ENCODE data around the gene ATIC.
"Not testable (repeated sequence)": the region's sequence is repeated elsewhere in the genome, so short reads cannot be mapped to it uniquely, and the experiment has no call there.

- not testable (repeated sequence) for TF ChIP-seq CTCF (IDR thresholded peaks at IDR 0.05); ZFX (IDR thresholded peaks at IDR 0.05; ENCODE audit: borderline replicate concordance)
Measured at GRCh38 chr2:215311259-215311624, 617 bp upstream of the ATIC start.

Measured in 22Rv1 (cell line).